PFSK-1 (cell line): Measurements from ENCODE around the gene ICA1.

ENCODE experiments used
- FOXP2 ChIP-seq: optimal IDR thresholded peaks from 2 replicates; pipeline ENCODE3; 2011; ENCODE audit warnings: borderline replicate concordance, control low read depth, inconsistent platforms; ENCODE audit not compliant: insufficient read depth; ENCODE audit errors: extremely low read length, extremely low read depth
- POLR2AphosphoS5 ChIP-seq: IDR thresholded peaks from 2 replicates; pipeline ENCODE4 v1.6.1; 2012; ENCODE audit warnings: low read depth, mild to moderate bottlenecking, control low read depth, low read length, moderate library complexity
- REST ChIP-seq, 2 experiments: IDR thresholded peaks; 2 replicates each; pipeline versions ENCODE4 v1.6.1 to v1.8.0; 2011 to 2012; ENCODE audit warnings: low read depth in 2 of 2, low read length in 2 of 2, control low read depth in 1 of 2, inconsistent platforms in 1 of 2, mild to moderate bottlenecking in 1 of 2, moderate library complexity in 1 of 2; ENCODE audit not compliant: insufficient read depth in 1 of 2
- SIN3A ChIP-seq: IDR thresholded peaks from 2 replicates; pipeline ENCODE4 v1.6.1; 2012; ENCODE audit warnings: mild to moderate bottlenecking, low read length, moderate library complexity, borderline replicate concordance; ENCODE audit not compliant: insufficient read depth
- TAF1 ChIP-seq: IDR thresholded peaks from 2 replicates; pipeline ENCODE4 v1.6.1; 2012; ENCODE audit warnings: low read length, control low read depth, borderline replicate concordance; ENCODE audit not compliant: insufficient read depth

Gene ICA1

DNA sequence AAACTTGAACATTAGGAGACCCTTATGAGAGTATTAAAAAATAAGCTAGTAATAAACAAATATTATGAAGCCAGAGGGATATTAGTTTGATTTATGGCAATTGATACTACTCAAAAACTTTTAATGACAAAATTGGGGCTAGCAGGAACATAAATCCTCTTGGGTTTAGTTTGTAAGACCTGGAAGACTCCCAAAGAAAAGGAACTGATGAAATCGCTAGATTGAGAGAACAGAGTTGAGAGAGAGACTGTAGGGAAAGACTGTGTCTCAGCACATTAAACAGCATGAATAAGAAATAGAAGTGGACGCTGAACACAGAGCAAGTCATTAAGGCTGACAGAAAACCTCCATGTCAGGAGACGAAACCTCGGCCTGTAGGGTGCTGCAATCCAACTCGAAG lies 56.4 kb downstream of the ICA1 start:
- no peak for TF ChIP-seq REST (IDR thresholded peaks at IDR 0.05; ENCODE audit: insufficient read depth in 1 of 2, low read depth in 2 of 2, low read length in 2 of 2)
- TF ChIP-seq POLR2AphosphoS5, result no peak
- TF ChIP-seq TAF1, result no peak
- TF ChIP-seq FOXP2, result no peak
- TF ChIP-seq SIN3A, result no peak

- TF ChIP-seq FOXP2 (no peak), SIN3A (no peak), REST (IDR thresholded peaks at IDR 0.05; ENCODE audit: insufficient read depth in 1 of 2, low read depth in 2 of 2, low read length in 2 of 2) (no peak), TAF1 (no peak), POLR2AphosphoS5 (no peak)
Measured at GRCh38 chr7:8205031-8205387, 57.0 kb downstream of the ICA1 start.

DNA sequence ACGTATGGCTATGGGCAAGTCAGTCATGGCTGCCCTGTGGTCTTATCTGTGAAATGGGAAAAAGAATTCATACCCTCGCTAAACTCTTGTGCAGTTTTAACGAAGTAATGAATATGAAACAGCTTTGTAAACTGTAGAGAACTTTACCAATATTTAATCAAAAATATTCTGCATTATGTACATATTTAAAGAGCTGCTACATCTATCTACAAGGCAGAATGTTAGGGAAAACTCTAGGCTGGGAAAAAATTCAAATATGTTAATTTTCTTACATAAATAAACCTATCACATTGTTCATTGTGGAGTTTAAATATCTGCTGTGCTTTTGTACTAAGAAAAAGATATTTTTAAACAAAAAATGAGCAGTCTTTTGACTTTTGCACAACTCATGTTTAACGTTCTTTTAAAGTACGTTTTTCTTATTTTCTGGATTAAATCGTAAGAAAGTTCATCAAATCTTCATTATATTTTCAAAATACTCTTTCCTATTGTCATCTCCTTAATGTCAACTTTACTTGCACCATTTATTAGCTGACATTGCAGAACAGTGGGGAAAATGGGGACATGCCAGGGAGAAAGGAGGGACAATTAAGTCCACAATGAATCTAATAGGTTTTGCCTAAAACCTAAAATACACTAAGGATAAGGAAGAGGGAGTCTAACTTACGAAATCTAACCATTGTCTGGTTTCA lies 57.5 kb downstream of the ICA1 start:
- TF ChIP-seq REST (IDR thresholded peaks at IDR 0.05; ENCODE audit: insufficient read depth in 1 of 2, low read depth in 2 of 2, low read length in 2 of 2) (no peak), FOXP2 (no peak)

DNA sequence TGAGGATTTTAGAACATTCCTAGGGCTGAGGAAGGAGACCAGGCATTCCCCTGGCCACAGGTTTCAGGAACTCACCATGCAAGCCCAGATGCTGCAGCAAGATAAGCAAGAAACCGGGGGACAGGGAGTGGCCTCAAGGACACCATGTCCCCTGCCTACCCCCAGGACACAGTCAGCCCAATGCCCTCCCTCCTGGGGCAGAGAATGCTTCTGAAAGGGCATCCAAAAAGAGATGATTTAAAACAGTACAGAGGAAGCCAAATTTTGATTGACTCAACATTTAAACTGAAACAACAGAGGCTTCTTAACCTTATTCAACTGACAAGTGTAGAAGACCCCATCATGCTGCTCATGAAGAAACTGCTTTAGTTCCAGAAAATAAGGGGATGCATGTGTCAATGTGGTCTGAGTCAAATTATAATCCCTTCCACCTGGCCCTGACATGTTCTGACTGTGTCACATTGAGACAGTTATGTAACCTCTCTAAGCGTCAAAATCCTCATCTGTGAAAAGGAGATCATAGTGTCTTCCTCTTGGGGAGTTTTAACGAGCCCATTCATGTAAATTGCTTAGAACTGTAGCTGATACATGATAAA lies 60.0 kb downstream of the ICA1 start:
- TF ChIP-seq POLR2AphosphoS5 (no peak), REST (IDR thresholded peaks at IDR 0.05; ENCODE audit: insufficient read depth in 1 of 2, low read depth in 2 of 2, low read length in 2 of 2) (no peak), FOXP2 (no peak), SIN3A (no peak), TAF1 (no peak)

DNA sequence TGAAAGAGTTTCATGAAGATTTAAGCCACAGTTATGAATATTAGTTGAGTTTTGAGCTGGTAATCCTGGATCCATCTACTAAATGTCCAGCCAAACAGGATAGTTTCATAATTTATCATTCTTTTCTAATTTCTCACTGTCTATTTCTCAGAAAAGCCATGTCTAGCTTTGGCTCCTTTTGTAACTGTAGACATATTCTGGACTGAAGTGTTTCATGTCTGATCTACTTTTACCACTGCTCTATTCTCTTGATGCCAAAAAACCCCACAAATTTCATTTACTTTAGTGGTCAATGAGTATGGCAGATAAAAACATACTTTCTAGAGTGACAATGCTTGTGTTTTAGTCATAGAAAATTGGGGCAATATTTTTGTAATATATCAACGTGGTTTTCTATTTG lies 61.2 kb downstream of the ICA1 start:
- no peak for TF ChIP-seq POLR2AphosphoS5
- TF ChIP-seq SIN3A, result no peak
- no peak for TF ChIP-seq REST (IDR thresholded peaks at IDR 0.05; ENCODE audit: insufficient read depth in 1 of 2, low read depth in 2 of 2, low read length in 2 of 2)
- TF ChIP-seq FOXP2, result no peak
- TF ChIP-seq TAF1, result no peak
